Stimulated activated CD4-positive, alpha-beta T cell treated with anti-CD3 and anti-CD28 coated beads, TNF-alpha, amount 100 ng/mL, for 48 hours (primary cell): ENCODE measurements around the gene CNKSR2.
A peak's percentile ranks its signal among the peaks of the same experiment; 100 is the strongest.

Experiments used
- DNase-seq, 3 donors: peaks; one replicate each; pipeline ENCODE4 v3.0.0-alpha.2; 2020; ENCODE audit warnings: low read depth in 3 of 3

The CNKSR2 gene

GRCh38 chrX:21374163-21374993, at the start of gene CNKSR2:
Gene CNKSR2 (plus strand): TSS chrX:21374418. CDS start chrX:21374898, 480 bp downstream.
- DNase-seq = peak; percentile 22 to 52 (median 33)

GRCh38 chrX:21354725-21355124, 19.5 kb upstream of the CNKSR2 start:
- DNase-seq = no peak

GRCh38 chrX:21355831-21356230, 18.4 kb upstream of the CNKSR2 start:
- DNase-seq = no peak

GRCh38 chrX:21369613-21370012, 4.6 kb upstream of the CNKSR2 start:
- no peak for DNase-seq

GRCh38 chrX:21373001-21373400, 1.2 kb upstream of the CNKSR2 start:
- DNase-seq = no peak

- no peak for DNase-seq
Observed at GRCh38 chrX:21373637-21374162, 518 bp upstream of the CNKSR2 start.

- DNase-seq = no peak
Observed at GRCh38 chrX:21374994-21375707, 933 bp downstream of the CNKSR2 start.

GRCh38 chrX:21375708-21376009, 1.4 kb downstream of the CNKSR2 start:
- no peak for DNase-seq

- no peak for DNase-seq
Observed at GRCh38 chrX:21376636-21377035, 2.4 kb downstream of the CNKSR2 start.

GRCh38 chrX:21379991-21380390, 5.8 kb downstream of the CNKSR2 start:
- no peak for DNase-seq

GRCh38 chrX:21382715-21383114, 8.5 kb downstream of the CNKSR2 start:
- DNase-seq = no peak

- no peak for DNase-seq
Observed at GRCh38 chrX:21383546-21383945, 9.3 kb downstream of the CNKSR2 start.

- no peak for DNase-seq
Observed at GRCh38 chrX:21384178-21384577, 10.0 kb downstream of the CNKSR2 start.

- no peak for DNase-seq
Observed at GRCh38 chrX:21394792-21395191, 20.6 kb downstream of the CNKSR2 start.

GRCh38 chrX:21398426-21398825, 24.2 kb downstream of the CNKSR2 start:
- DNase-seq = no peak

- DNase-seq = no peak
Observed at GRCh38 chrX:21400408-21401121, 26.3 kb downstream of the CNKSR2 start.

GRCh38 chrX:21408307-21408706, 34.1 kb downstream of the CNKSR2 start:
- no peak for DNase-seq

GRCh38 chrX:21408788-21409187, 34.6 kb downstream of the CNKSR2 start:
- no peak for DNase-seq

- no peak for DNase-seq
Observed at GRCh38 chrX:21412029-21412428, 37.8 kb downstream of the CNKSR2 start.

- DNase-seq = no peak
Observed at GRCh38 chrX:21412883-21413282, 38.7 kb downstream of the CNKSR2 start.

GRCh38 chrX:21427086-21427485, 52.9 kb downstream of the CNKSR2 start:
- no peak for DNase-seq

- DNase-seq = no peak
Observed at GRCh38 chrX:21437036-21437435, 62.8 kb downstream of the CNKSR2 start.
